Hindlimb muscle (tissue), 1 donor: ENCODE measurements around the gene TROAP. TPM values are rescaled to one million over a fixed set of nuclear protein-coding genes. Genes with fewer than 3 reads are reported as not detected.
"Not testable (repeated sequence)": the region's sequence is repeated elsewhere in the genome, so short reads cannot be mapped to it uniquely, and the experiment has no call there.

Experiments used
- DNase-seq: peaks from one replicate; pipeline ENCODE4 v3.0.0-alpha.2; 2013
- polyA plus RNA-seq: library from polyadenylated mRNA; unstranded; fragments of 120-200 nt; gene quantifications from one replicate; pipeline ENCODE4 v1.2.1, GENCODE V29; 2013; ENCODE audit not compliant: insufficient read length

TROAP gene
- polyA plus RNA-seq, 1 donor, result 10.0 TPM

DNA sequence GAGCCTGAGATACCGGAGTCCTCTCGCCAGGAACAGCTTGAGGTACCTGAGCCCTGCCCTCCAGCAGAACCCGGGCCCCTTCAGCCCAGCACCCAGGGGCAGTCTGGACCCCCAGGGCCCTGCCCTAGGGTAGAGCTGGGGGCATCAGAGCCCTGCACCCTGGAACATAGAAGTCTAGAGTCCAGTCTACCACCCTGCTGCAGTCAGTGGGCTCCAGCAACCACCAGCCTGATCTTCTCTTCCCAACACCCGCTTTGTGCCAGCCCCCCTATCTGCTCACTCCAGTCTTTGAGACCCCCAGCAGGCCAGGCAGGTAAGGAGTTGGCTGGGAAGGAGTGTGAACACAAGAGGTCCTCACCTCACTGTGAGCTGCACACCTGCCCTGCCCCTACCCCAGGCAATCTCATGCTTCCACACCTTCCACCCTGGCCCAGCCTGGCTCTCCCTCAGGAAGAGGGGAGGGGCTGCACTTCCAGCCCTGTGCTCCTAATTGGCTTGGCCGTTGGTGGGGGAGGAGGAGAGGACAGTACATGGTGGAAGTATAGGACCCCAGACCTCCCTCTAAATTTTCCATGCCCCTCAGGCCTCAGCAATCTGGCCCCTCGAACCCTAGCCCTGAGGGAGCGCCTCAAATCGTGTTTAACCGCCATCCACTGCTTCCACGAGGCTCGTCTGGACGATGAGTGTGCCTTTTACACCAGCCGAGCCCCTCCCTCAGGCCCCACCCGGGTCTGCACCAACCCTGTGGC lies 7.8 kb downstream of the TROAP start:
- DNase-seq, result no peak

DNA sequence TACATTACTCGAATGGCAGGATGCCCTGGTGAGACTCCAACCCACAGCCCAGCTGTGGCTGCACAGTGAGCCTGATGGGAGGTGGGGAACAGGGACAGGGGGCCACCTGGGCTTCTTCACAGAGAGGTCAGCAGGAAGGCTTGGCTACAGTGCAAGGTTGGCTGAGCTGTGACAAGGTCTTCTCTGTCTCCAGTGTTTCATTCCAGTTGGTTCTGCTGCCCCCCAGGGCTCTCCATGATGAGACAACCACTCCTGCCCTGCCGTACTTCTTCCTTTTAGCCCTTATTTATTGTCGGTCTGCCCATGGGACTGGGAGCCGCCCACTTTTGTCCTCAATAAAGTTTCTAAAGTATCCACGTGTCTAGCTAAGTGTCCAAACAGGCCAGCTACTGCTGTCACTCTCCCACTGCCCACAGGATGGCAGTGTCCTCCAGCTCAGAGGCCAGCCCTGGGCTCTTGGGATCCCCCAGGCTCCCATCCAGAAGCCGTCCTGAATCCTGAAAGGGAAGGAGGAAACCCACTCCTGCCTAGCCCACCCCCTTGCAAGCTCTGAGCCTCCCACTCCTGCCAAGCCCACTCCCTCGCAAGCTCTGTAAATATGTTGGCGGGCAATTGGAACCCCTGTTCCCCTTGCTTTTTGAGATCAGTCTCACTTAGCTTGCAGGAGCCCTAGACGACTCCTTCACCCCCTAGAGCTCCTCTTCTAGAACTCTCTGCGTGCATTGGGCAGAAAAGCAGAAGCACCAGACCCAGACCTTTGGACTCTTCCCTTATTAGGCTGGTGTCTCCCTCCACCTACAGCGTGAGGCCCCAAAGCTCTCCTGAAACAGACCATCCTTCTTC lies 8.5 kb downstream of the TROAP start:
- peak; percentile 78 for DNase-seq

DNA sequence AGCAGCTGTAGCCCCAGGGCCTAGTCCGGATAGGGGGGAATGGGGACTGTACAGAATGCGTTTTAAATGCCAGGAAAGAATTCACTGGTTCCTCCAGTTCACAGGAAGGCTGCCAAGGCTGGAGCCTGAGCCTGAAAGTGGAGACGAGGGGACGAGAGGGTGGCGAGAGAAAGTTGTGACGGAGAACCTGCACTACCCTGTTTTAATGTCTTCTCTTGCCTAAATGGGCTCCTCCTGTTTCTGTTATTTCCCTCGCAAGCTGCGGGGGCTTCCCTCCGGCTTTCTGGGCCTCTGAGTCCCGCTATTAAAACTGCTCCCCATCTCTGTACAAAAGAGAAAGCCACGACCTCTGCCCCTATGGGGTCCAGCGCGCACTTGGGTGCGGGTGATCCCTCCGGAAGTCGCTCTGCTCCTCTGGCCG lies 9.4 kb downstream of the TROAP start:
- DNase-seq, result no peak

DNA sequence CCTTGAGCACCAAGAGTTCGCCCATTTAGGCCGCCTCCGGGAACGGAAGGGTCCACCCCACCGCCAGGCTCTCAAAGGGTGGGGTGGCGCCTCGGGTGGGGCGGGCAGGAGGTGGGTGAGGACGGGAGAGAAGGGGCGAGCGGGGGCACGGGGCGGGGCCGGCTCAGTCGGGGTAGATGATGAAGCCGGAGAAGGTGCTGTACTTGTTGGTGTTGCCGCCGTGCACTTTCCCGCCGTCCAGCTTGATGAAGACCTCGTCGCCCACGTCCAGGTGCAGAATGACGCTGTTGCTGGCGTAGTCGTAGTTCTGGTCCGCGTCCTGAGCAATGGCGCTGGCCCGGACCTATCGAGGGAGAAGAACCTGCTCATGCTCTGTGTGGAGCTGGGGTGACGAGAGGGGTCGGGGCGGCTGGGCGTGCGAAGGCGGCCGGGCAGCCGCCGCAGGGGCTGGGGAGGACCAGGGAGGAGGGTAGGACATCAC lies 9.9 kb downstream of the TROAP start:
- DNase-seq, result no peak

DNA sequence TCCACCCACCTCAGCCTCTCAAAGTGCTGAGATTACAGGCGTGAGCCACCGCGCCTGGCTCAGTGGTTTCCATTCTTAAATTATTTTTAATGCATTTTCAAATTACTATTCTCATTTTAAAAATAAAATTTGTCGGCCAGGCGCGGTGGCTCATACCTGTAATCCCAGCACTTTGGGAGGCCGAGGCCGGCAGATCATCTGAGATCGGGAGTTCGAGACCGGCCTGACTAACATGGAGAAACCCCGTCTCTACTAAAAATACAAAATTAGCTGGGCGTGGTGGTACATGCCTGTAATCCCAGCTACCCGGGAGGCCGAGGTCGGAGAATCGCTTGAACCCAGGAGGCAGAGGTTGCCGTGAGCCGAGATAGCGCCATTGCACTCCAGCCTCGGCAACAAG lies 10.7 kb downstream of the TROAP start:
- not testable (repeated sequence) for DNase-seq

DNA sequence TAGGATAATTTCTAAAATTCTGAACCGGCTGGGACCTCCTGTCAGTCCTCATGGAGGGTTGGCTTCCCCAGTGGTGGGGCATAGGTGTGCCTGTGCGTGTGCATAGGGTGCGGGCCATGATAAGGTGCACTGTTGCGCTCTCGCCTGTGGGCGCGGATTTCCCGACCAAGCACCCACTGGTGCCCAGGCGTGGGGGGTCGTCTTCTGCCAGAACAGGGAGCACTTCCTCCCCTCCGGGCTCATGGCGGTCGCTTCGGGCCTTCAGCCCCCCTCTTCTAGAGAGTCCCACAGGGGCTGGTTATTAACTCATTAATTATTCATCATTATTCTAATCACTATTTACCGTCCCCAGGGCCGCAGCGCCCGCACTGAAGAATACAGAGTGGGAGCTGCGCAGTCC lies 11.2 kb downstream of the TROAP start:
- DNase-seq, result no peak

DNA sequence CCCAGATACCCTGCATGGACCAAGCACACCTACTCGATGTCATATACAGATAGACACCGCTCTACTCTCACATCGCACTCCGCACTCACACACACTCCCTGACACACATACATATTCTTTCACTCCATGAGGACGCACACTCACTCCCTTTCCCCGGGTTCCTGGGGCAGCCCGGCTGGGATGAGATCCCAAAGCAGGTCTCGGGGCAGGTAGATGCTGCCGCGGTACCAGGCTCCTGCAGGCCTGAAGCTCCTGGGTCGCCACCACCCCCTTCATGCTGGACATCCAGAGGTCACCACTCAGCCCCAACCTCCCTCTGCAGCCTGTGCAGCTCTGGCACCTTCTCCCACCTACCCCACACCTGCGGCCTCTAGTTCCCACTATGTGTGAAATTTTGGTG lies 11.6 kb downstream of the TROAP start:
- no peak for DNase-seq

DNA sequence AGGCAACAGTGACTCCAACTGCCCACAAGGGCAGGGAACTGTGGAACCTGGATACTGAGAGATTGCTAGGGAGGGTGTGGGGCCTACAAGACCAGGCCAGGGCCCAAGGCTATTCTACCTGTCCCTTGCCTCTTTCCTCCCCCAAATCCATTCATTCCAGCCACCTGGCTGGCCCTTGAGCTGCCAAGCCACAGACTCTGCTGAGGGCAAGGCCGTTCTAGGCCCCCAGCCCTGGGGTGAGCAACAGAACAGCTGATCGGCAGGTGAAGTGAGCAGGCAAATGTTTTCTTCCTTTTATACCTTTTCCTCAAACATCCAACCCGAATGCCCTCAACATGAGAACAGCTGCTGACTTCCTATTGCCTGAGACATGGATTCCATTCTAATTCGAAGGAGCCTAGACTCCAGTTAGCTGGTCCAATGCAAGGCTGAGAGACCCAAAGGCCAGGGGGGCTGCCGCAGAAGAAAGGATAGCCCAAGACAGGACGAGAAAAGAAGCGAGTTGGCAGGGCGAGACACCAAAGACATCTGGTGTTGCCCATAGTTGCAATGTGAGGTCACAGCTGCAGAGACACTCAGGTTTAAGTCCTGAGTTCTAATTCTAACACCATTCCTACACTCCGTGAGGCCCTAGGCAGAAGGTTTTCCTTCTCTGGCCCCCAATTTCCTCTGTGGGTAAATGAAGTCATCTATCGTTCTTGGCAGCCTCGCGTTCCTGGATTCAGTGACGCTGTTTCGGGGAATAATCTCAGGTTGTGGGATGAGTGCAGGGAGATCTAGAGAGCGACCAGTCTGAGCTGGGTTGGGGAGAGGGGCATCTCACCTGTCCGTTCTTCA lies 12.3 kb downstream of the TROAP start:
- DNase-seq, result no peak

DNA sequence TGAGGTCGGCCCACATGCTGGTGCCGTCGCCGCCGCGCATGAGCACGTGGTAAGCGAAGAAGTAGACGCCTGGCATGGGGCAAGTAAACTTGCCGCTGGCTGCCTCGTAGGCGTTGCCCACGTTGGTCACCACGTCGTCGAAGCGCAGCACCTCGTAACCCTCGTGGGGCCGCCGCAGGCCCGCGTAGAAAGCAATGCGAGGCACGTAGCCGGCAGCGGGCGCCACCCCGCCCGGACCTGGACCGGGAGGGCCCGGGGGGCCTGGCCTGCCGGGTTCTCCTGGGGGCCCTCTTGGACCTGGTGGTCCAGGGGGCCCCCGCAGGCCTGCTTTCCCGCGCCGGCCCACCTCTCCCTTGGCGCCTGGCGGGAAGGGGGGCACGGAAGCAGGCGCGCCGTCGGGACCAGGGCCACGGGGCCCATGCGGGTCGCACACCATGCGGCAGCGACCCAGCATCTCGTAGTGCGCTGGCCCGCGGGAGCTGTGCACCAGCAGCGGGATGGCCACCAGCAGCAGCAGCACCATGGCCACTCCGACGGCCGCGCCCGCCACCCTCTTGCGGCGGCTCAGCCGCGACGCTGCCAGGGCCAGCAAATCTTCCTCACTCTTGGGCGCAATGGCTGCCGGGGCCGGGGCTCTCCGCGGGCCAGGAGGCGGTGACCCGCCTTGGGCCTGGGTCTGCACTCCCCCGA lies 13.0 kb downstream of the TROAP start:
- DNase-seq, result no peak

DNA sequence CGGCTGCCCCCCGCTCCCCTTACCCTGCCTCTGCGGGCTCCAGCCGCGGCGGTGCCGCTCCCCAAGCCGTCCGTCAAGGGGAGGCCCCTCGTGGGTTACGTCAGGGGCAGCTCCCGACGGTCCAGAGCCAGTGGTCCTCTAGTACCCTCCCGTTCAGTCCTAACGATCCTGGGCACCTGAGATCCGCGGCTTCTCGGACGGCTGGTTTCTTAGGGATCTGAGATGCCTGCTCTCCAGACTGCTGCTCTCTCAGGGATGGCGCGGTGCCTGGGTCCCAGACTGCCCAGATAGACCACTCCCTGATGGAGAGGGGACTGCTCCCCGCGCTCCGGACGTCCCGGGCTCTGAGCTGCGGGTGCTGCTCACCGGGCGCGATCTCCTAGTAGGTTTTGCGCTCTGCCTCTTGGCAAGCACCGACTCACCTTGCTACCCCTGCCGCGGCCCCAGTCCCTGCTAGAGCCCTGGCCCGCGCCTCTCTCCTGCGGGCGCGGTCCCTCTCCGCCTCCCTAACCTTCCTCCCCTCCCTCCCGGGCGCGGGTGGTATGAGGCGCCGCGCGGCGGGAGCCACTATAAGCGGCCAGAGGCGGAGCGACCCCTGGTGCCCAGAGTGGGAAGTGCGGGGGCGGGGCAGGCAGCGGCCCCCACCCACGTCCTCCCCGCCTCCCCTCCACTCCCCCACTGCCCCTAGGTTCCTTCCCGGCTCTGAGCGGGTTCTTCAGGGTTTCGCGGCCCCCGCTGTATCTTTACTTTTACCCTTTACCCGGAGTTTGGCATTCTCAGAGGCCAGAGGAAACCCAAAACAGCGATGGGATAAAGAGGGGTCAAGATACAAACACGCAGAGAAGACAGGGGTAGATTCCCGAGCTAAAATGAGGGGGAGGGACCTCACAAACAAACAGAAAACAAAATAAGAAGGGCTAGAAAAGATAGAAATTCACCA lies 13.9 kb downstream of the TROAP start, which contains the start of gene C1QL4:
Gene C1QL4, minus strand, starts transcription at position 544 of the 940 bp plus-strand sequence. CDS start 711 bp downstream, outside the sequence.
- peak; percentile 75 for DNase-seq

DNA sequence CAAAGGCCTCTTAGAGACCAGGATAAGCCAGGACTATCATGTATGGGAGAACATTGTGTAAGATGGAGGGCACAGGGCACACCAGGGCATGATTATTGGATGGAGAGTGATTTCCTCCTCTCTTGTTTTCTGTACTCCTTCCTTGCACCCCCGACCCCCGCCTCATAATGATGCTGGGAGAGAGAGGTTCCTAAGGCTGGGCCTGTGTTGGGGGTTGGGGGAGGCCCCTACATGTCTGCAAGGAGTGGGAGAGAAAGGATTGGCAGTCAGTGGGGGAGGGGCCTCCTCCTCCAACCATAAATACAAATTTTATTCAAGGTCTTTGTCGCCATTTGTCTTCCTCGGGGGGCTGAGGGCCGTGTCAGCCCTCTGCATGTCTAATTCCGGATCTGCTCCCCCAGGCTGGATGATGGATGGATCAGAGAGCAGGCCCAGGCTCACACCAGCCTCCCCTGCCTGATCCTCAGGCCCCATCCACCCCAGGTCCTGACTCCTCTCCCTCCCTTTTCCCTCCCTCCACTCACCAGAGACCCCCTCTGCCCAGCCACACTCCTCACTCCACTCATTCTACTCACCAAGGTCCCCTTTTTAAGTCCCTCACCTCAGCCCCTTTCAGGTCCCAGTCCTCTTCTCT lies 15.9 kb downstream of the TROAP start:
- no peak for DNase-seq

DNA sequence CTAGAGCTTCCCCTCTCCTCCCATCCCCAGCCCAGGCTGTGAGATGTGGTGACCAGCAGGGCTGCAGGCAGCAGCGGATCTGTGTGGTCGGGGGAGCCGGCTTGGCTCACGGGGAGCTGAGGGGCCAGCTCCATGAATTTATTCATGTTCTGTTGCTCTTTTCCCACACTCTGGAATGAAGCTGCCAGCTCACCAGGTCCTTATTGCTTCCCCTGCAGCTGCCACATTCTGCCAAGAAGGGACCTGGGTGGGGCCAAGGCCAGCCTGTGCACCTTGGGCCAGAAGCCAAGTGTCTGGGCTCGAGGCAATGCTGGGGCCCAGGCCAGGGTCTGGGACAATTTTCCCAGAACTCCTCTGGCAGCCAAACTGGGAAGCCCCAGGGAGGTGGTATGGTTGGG lies 16.4 kb downstream of the TROAP start:
- no peak for DNase-seq

DNA sequence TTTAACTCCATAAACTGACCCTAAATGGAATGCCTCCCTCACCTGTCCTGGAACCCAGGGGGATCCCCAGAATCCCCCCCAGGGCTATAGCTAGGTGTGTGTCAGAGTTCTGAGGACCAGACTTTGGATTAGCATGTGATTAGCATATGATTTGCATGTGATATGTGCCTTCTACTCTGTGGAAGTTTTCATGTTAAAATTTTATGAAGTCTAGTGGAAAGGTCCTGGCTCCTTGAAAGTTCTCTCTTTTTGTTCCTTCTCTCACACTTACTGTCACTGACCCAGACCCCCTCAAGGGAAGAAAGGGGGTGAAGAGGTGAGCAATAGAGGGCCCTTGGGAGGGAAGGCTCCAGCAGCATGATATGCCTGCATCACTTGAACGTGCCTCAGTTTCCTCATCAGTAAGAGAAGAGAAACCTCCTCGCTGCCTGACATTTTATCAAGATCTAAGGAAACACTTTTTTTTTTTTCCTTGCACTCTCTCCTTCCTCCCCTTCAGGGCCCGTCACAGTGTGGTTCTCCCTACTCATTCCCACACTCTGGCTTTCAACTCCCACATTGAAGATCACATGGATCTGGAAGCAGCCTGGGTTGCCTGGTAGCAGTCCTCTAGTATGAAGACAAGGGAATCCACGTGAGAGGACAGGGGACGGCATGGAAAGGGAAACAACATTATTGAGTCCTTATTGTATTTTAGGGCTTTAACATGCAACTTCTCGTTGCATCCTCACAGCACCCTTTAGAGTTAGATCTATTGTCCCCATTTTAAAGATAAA lies 17.2 kb downstream of the TROAP start:
- DNase-seq, result no peak

DNA sequence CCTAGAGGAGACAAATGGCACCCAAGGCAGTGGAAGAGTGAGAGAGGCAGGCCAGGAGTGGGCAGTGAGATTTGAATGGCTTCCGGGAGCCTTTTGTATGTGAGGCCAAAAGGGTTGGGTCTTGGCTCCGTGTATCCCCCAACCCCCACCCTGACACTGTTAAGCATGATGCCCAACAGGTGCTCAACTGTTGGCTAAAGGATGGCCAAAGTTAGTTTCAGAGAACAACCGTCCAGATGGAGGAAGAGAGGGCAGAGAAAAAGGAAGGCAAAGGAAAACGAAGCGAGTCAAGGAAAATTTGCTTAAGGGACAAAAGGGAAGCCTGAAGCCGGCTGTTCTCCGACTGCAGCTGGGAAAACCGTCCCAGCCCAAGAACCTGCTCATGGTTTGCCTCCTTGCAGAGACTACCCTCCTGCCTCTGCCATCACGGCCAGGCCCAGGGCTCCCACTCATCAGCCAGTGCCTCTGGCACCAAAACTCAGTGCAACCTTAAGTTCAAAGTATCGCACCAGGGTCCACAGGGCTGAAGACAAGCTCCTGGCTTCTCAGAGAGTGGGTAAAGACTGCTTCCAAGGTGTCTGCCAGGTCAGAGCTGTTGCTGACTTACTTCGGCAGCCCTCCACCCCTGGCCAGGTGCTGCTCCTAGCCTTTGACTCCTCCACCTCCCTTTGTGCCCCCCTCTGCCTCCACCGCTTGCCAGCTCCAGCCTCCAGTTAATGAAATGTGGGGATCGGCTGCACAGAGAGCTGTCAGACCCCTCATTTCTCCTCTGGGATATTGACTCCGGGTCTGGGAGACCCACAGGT lies 18.1 kb downstream of the TROAP start:
- DNase-seq, result no peak

DNA sequence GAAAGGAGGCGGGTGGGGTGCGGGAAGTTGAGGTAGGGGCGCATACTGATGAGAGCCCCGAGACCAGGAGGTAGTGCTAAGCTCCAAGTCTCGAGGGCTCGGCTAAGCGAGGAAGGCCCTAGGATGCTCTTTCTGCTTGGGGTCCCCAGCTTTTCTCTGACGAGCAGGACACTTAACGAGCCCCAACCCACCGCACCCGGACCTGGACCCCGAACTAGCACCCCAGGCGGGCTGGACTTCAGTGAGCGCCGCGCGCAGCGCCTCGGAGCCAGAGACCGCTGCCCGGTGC lies 18.7 kb downstream of the TROAP start:
- DNase-seq, result no peak

DNA sequence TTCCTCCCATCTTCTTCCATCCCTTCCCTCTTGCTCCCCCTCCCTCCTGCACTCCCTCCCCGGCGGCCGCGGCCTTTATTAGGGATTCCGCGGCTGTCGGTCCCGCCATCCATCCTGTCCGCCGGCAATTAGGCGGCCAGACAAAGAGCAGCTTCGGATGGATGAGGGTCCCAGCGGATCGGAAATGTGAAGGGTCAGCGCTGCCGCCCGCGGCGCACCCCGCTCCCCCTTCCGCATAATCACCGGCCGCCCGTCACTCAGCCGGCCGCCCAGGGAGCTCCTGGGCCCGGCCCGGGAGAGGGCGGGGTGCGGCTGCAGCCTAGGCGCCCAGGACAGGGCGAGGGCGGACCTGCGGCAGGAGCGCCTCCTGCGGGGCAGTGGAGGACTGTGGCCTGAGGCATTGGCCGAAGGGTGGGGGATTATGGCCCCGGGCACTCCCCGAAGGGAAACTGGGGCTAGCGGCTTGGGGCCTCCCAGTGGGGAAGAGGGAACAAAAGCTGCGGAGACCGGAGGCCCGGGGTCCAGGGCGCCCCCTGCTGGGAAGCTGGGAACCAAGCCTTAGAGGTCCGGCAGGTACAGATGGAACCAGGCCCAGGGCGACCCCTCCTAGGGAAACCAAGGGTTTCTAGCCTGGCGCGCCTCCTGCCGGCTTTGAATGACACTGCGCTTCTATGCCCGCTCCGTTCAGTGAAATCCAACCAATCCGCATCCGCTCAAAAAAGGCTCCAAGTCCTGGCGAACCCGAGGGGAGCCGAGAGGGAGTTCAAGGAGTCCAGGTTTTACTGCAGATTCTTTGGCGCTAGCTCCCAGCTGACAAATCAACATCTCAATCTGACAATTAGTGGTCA lies 19.2 kb downstream of the TROAP start:
- DNase-seq, result peak; percentile 62

DNA sequence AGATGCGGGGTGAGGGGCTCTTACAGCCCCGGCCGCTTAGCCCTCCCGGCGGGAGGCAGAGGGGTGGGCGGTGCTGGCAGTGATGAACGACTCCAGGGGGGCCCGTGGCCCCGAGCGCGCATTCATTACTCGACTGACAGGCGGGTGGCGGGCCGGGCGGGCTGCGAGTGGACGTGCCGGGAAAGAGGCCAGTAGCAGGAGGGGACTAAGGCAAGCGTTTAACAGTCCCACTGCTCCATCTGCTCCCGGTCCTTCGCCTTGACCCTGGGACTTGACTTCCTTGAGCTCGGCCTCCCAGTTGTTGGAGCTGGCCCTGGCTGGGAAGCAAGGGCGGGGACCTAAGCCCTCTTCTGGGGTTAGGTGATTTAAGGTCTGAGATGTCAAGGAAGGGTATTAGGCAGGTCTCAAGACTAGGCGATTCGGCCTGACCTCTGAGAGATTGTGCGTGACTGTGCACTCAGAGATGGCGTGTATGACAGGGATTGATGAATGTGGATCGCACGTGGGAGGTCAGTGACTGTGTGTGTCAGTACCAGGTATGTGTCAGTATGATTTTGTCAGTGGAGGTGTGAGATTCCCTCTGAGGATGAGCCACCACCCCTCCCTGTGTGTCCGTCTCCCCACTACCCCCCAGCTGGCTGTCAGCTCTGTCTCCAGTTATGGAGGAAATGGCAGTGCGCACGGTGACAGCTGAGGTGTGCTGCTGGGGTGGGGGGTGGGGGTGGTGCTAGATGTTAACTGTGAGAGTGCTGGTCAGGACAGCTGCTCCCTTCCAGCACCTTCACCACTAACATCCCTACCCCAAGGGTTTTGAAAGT lies 20.1 kb downstream of the TROAP start:
- DNase-seq, result no peak
